Nephron (organoid): ENCODE measurements around the gene RGS19.
A peak's percentile ranks its signal among the peaks of the same experiment; 100 is the strongest.
"Not testable (repeated sequence)": the region's sequence is repeated elsewhere in the genome, so short reads cannot be mapped to it uniquely, and the experiment has no call there.

Experiments used
- H3K27ac Mint-ChIP-seq, 3 experiments: 2 replicates each; pipeline ENCODE4 v1.8.0; 2020; ENCODE audit warnings: mixed read lengths in 3 of 3, mild to moderate bottlenecking in 2 of 3, moderate library complexity in 1 of 3
- H3K27me3 Mint-ChIP-seq: 2 replicates; pipeline ENCODE4 v1.8.0; 2021; ENCODE audit warnings: low read depth, mild to moderate bottlenecking, moderate library complexity, mixed read lengths
- H3K36me3 Mint-ChIP-seq: 2 replicates; pipeline ENCODE4 v1.8.0; 2020; ENCODE audit warnings: low read depth, mixed read lengths
- H3K4me1 Mint-ChIP-seq: 2 replicates; pipeline ENCODE4 v1.8.0; 2020; ENCODE audit warnings: mixed read lengths
- H3K4me3 Mint-ChIP-seq, 3 experiments: 2 replicates each; pipeline ENCODE4 v1.8.0; 2020; ENCODE audit warnings: mild to moderate bottlenecking in 3 of 3, mixed read lengths in 3 of 3, moderate library complexity in 2 of 3
- H3K9me3 Mint-ChIP-seq: 2 replicates; pipeline ENCODE4 v1.8.0; 2020; ENCODE audit warnings: mixed read lengths
- TF ChIP-seq, protein P1 (sequence below), 3 experiments: fragments of 200-600 bp; sonication (generic); IDR thresholded peaks; one replicate each; pipeline ENCODE4 v1.5.0; 2021; ENCODE audit warnings: antibody characterized with exemption in 3 of 3; ENCODE audit not compliant: unreplicated experiment in 3 of 3

RGS19 gene

GRCh38 chr20:64090165-64090564 lies 10.8 kb upstream of the RGS19 start:
- Mint-ChIP-seq H3K27me3 (peaks cover 53% of the 10 kb centered on the region), H3K4me1 (peaks cover 4% of the 10 kb centered on the region), H3K4me3 (no peak overlapping the region), H3K36me3 (no peaks in the 10 kb centered on the region), H3K9me3 (peaks cover 10% of the 10 kb centered on the region), H3K27ac (no peak overlapping the region)
- TF ChIP-seq, protein P1, sequence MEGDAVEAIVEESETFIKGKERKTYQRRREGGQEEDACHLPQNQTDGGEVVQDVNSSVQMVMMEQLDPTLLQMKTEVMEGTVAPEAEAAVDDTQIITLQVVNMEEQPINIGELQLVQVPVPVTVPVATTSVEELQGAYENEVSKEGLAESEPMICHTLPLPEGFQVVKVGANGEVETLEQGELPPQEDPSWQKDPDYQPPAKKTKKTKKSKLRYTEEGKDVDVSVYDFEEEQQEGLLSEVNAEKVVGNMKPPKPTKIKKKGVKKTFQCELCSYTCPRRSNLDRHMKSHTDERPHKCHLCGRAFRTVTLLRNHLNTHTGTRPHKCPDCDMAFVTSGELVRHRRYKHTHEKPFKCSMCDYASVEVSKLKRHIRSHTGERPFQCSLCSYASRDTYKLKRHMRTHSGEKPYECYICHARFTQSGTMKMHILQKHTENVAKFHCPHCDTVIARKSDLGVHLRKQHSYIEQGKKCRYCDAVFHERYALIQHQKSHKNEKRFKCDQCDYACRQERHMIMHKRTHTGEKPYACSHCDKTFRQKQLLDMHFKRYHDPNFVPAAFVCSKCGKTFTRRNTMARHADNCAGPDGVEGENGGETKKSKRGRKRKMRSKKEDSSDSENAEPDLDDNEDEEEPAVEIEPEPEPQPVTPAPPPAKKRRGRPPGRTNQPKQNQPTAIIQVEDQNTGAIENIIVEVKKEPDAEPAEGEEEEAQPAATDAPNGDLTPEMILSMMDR (IDR thresholded peaks at IDR 0.05; ENCODE audit: unreplicated experiment in 3 of 3) = no peak

- H3K27ac Mint-ChIP-seq = not testable (repeated sequence)
These were observed 9.3 kb upstream of the RGS19 start for GRCh38 chr20:64088586-64088985.

DNA sequence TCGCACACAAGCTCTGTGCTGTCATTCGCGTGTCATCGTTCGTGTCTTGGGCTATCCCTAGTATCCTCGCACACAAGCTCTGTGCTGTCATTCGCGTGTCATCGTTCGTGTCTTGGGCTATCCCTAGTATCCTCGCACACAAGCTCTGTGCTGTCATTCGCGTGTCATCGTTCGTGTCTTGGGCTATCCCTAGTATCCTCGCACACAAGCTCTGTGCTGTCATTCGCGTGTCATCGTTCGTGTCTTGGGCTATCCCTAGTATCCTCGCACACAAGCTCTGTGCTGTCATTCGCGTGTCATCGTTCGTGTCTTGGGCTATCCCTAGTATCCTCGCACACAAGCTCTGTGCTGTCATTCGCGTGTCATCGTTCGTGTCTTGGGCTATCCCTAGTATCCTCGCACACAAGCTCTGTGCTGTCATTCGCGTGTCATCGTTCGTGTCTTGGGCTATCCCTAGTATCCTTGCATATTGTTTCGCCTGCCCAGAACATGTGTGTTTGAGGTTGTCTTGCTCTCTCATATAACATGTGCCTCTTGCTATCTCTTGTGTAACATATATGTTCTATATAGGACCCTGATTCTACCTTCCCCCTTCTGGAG lies 8.0 kb upstream of the RGS19 start:
- not testable (repeated sequence) for H3K4me3 Mint-ChIP-seq, H3K4me1 Mint-ChIP-seq, H3K27ac Mint-ChIP-seq, H3K9me3 Mint-ChIP-seq, H3K36me3 Mint-ChIP-seq
- H3K27me3 Mint-ChIP-seq = peaks cover 71% of the 10 kb centered on the region

More at GRCh38 chr20:64088586-64088985, 9.3 kb upstream of the RGS19 start:
- H3K9me3 Mint-ChIP-seq, H3K36me3 Mint-ChIP-seq, H3K4me3 Mint-ChIP-seq, H3K4me1 Mint-ChIP-seq: not testable (repeated sequence)
- peaks cover 64% of the 10 kb centered on the region for H3K27me3 Mint-ChIP-seq

GRCh38 chr20:64086801-64087200 lies 7.5 kb upstream of the RGS19 start:
- TF ChIP-seq, protein P1 (IDR thresholded peaks at IDR 0.05; ENCODE audit: unreplicated experiment in 3 of 3) = no peak
- H3K4me1 Mint-ChIP-seq = peaks cover 12% of the 10 kb centered on the region
- no peak overlapping the region for H3K27ac Mint-ChIP-seq
- peaks cover 73% of the 10 kb centered on the region for H3K27me3 Mint-ChIP-seq
- no peaks in the 10 kb centered on the region for H3K36me3 Mint-ChIP-seq
- H3K4me3 Mint-ChIP-seq = no peak overlapping the region
- peaks cover 10% of the 10 kb centered on the region for H3K9me3 Mint-ChIP-seq

DNA sequence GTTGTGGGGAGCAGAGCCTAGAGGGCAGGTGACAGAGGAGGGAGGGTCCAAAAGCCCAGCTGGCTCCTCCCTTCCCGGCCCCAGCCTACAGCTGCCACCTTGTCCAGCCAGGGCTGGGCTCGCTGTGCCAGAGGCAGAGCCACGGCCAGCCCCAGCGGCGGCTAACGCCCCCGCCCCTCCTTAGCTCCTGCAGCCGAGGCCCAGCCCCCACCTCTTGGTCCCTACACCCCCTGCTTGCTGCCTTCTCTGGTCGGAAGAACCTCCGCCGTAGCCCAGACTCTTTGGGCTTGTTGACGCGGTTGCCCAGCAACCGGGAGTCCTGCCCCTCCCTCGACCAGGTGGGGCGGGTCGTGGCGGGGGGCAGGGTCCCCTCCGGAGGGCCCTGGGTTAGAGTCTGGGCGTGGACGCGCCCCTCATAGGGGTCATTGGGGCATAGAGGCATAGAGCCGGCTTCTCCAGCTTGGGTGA lies 5.4 kb upstream of the RGS19 start:
- peaks cover 69% of the 10 kb centered on the region for H3K27me3 Mint-ChIP-seq
- H3K4me3 Mint-ChIP-seq = peak overlapping the region; percentile 83 to 92 (median 86)
- H3K27ac Mint-ChIP-seq = no peak overlapping the region
- no peaks in the 10 kb centered on the region for H3K36me3 Mint-ChIP-seq
- H3K4me1 Mint-ChIP-seq = peaks cover 15% of the 10 kb centered on the region
- H3K9me3 Mint-ChIP-seq = peaks cover 10% of the 10 kb centered on the region
- TF ChIP-seq, protein P1 (IDR thresholded peaks at IDR 0.05; ENCODE audit: unreplicated experiment in 3 of 3) = no peak

DNA sequence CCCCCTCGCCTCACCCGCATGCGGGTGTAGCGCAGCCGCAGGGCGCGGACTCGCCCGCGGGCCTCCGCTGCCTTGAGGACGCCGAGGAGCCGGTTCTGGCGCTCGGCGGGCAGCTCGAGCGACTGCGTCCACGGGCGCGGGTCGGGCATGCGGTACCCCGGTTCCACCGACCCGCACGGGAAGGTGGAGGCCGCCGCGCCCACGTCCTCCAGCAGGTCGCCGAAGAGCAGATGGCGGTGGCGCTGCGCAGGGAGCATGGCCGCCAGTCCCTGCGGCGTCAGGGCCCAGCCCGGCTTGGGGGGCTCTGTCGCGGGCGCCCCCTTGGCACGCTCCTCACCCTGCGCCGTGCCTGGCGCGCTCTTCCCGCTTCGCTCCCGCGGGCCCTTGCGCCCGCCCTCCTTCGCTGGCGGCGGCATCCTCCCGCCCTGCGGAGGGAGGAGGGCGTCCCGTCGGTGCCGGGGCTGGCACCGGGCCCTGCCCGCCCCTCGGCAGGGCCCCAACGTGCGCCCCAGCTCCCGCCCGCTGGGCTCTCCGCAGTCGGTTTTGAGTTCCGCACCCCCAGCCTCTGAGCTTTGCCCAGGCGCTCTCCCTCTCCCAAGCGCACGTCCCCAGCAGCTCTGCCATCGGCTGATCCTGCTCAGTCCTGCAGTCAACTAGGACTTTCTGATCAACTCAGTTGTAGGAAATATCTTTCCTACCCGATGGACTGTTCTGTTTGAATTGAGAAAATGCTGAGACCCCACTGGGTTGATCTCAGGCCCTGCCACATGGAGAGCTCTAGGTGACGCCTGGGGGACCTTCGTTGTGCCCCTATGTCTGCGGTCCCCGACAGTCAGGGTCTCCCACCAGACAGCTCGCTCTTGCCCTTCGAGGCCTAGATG lies 4.7 kb upstream of the RGS19 start, which contains the start of gene LKAAEAR1:
TSS of gene LKAAEAR1 (minus strand) at position 595 of the 881 bp plus-strand sequence. CDS start at position 416, 179 bp downstream.
- H3K4me3 Mint-ChIP-seq = peak within 1 kb of the TSS; percentile 83 to 92 (median 86)
- H3K9me3 Mint-ChIP-seq = peaks cover 10% of the 10 kb centered on the region
- H3K4me1 Mint-ChIP-seq = peaks cover 15% of the 10 kb centered on the region
- TF ChIP-seq, protein P1 (IDR thresholded peaks at IDR 0.05; ENCODE audit: unreplicated experiment in 3 of 3) = no peak
- peaks cover 68% of the 10 kb centered on the region for H3K27me3 Mint-ChIP-seq
- H3K36me3 Mint-ChIP-seq = no peaks in the 10 kb centered on the region
- peak within 1 kb of the TSS in 1 of 3 experiments; percentile 56 for H3K27ac Mint-ChIP-seq
